HG03520 (cell line): ENCODE measurements around the gene DMAC2.
"Not testable (repeated sequence)": the region's sequence is repeated elsewhere in the genome, so short reads cannot be mapped to it uniquely, and the experiment has no call there.

ENCODE experiments used
- ATAC-seq: cut with Tn5 transposase; IDR thresholded peaks from one replicate; pipeline ENCODE4 v1.9.1; 2021; ENCODE audit warnings: mild to moderate bottlenecking, moderate library complexity; ENCODE audit not compliant: unreplicated experiment

DMAC2 gene

GRCh38 chr19:41402010-41402409, 37.7 kb downstream of the DMAC2 start:
- no peak for ATAC-seq

GRCh38 chr19:41401483-41401882, 38.2 kb downstream of the DMAC2 start:
- no peak for ATAC-seq

DNA sequence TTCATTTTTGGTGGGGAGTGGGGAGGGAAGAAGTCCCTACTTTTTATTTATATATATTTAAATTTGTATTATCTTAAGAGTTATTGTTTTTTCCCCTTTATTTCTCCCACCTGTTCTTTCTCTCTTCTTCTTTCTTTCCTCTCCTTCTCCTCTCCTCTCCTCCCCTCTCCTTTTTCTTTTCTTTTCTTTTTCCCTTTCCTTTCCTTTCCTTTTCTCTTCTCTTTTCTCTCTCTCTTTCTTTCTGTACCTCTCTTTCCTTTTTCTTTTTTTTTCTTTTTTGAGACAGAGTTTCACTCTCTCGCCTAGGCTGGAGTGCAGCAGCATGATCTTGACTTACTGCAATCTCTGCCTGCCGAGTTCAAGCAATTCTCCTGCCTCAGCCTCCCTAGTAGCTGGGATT, 40.2 kb downstream of the DMAC2 start:
- ATAC-seq, result no peak

DNA sequence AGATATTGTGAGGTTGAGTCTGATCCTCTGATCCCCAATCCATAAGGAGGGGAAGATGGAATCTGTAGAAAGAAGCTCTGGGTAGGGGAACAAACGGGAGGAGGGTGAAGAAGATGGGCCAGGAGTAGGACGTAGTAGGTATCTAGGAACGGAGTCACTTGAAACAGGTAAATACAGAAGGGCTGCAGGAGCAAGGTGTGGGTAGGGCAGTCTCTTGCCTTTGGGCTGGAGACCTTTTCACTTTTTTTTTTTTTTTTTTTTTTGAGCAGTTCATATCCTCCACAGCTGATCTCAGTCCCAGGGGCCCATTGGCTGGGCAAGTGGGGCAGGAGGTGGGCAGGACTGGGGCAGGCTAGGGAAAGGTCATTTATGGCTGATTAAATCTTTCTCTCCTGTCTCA, 40.6 kb downstream of the DMAC2 start:
- ATAC-seq, result no peak

DNA sequence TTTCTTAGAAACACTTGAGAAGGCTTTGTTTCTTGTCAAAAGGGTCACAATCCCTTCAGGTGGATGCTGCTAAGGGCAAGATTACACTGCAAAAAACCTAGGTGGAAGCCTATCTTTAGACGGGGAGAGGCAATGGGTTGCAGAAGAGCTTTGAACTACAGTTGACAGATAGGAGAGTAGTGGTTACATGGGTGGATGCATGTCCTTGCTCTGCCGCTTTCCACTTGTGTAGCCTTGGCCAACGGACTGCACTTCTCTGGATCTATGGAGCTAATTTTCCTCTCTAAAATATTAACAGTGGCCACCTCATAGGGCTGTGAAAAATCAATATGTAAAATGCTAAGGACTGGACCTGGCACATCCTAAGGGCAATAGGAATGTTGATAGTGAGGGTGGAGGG, 41.1 kb downstream of the DMAC2 start:
- ATAC-seq, result no peak

GRCh38 chr19:41398050-41398418, 41.7 kb downstream of the DMAC2 start:
- no peak for ATAC-seq

DNA sequence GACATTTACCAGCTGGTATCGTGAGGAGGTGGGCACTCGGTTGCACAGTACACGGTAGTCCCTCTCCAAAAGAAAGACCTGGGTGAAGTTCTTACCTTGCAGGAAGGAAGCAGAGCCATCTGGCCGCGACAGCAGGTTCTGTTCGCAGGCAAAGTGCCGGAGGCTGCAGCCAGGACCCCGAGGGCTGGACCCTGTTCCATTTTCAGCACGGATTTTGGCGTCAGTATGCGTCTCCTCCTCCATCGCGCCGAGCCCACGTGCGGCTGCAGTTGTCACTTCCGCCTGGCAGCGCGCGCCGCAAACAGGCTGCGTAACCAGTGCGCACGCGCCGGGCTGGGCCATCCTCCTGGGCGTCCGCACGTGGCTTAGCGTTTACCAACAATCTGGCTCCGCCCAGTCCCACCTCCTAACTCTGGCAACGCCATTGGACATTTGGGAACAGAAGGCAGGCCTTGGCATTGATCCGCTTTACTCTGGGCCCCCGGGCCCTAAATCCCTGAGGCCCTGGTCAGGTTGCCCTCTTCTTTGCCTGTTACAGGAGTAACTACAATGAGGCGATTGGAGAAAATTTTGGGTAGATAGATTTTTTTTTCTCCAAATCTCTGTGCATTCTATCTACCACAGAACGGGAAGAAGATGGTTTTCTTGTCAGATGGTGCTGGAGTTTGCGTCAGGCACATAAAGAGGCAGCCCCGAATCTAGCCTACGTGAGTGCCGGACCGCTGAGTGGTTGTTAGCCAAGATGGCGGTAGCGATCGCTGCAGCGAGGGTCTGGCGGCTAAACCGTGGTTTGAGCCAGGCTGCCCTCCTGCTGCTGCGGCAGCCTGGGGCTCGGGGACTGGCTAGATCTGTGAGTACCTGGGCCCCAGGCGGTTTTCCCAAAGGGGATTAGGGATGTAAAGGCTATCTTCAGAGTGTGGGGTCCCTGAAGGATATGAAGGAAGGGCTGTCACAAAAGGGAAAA, 42.3 kb downstream of the DMAC2 start, which contains the start of the genes BCKDHA and EXOSC5:
BCKDHA (plus strand) TSS at position 733 of the 964 bp plus-strand sequence; CDS start at position 743, 10 bp downstream.
EXOSC5 (minus strand) TSS at position 274 of the 964 bp plus-strand sequence; CDS start at position 243, 31 bp downstream.
- peak; percentile 75 for ATAC-seq

GRCh38 chr19:41395355-41395754, 44.4 kb downstream of the DMAC2 start:
- ATAC-seq, result no peak

GRCh38 chr19:41392775-41393174, 46.9 kb downstream of the DMAC2 start:
- ATAC-seq, result no peak

- ATAC-seq, result no peak
These were observed 48.1 kb downstream of the DMAC2 start for GRCh38 chr19:41391618-41392017.

DNA sequence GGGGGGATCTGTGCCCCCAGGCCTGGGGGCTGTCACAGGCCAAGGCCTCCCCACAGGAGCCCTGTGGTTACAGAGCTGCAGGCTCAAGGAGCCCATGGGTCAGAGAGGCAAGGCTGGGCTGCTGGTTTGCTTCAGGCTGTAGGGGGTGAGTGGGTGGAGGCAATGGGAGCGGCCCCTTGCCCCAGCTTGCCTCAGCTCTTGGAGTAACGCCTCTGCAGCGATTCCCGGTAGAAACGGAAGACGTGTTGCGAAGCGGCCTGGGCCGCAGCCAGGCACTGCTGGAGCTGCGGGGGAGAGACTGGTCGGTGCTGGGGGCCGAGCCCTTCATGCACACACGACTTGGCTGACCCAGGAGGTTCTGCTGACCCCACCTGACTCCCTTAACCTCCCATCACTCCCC, 53.3 kb downstream of the DMAC2 start:
- ATAC-seq, result no peak

DNA sequence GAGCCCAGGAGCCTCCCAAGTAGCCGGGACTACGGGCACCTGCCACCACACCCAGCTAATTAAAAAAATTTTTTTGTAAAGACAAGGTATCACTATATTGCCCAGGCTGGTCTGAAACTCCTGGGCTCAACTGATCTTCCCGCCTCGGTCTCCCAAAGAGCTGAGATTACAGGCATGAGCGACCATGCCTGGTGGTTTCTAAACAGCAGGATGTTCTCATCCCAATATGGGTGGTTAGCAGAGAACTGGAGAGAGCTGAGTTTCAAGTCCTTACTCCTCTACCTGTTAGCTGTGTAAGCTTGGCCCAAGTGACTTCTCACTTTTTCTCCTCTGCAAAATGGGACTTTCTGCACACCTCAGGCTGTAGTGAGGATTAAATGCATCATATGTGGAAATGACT, 55.4 kb downstream of the DMAC2 start:
- no peak for ATAC-seq

- not testable (repeated sequence) for ATAC-seq
These were observed 58.2 kb downstream of the DMAC2 start for GRCh38 chr19:41381536-41381935.
